Retinal pigment epithelial cell (primary cell): ENCODE measurements around the gene NSFL1C.

Experiments
- DNase-seq: peaks from one replicate; pipeline ENCODE4 v3.0.0-alpha.2; 2010; ENCODE audit warnings: low read depth
- H3K4me3 ChIP-seq: 2 replicates; pipeline ENCODE4 v1.5.1; 2011; ENCODE audit warnings: mild to moderate bottlenecking, low read length, control low read depth, moderate library complexity
- TF ChIP-seq, protein P1 (sequence below): conservative IDR thresholded peaks from 2 replicates; pipeline ENCODE4 v1.5.1; 2011; ENCODE audit warnings: low read depth, low read length, control low read depth, inconsistent platforms

NSFL1C gene

DNA sequence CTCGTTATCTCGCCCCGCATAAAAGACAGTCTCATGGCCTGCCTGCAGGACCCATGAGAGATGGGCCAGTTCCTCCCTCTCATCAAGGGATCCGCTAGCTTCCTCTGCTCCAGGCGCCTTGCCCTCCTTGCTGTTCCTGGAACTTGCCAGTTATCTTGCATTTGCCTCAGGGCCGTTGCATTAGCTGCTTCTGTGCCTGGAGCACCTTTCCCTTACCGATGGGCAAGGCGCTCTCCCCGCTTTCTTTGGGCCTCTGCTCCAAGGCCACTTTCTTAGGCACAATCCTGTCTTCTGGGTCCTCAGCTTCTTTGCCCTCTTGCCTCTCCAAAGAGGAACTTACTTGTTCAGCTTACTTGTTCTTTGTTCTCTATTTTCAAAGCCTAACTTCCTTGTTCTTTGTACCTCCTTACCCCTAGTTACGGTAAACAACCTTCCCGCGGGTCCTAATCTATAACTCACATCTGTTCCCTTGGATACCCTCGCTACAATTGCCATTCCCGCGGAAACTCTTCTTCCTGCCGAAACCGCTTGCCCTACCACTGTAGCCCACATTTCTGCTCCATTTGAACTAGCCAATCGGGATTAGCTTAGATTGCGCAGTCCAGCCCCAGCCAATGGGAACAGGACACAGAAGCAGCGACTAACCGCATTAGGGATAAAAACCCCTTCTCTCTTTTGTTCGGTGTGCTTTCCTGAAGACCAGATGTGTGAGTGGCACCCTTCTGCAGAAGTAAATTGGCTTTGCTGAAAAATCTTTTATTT, 887 bp upstream of the NSFL1C start:
- DNase-seq: no peak
- TF ChIP-seq, protein P1, sequence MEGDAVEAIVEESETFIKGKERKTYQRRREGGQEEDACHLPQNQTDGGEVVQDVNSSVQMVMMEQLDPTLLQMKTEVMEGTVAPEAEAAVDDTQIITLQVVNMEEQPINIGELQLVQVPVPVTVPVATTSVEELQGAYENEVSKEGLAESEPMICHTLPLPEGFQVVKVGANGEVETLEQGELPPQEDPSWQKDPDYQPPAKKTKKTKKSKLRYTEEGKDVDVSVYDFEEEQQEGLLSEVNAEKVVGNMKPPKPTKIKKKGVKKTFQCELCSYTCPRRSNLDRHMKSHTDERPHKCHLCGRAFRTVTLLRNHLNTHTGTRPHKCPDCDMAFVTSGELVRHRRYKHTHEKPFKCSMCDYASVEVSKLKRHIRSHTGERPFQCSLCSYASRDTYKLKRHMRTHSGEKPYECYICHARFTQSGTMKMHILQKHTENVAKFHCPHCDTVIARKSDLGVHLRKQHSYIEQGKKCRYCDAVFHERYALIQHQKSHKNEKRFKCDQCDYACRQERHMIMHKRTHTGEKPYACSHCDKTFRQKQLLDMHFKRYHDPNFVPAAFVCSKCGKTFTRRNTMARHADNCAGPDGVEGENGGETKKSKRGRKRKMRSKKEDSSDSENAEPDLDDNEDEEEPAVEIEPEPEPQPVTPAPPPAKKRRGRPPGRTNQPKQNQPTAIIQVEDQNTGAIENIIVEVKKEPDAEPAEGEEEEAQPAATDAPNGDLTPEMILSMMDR: no peak
- H3K4me3 ChIP-seq: no peak overlapping the region

GRCh38 chr20:1467082-1467354, 369 bp upstream of the NSFL1C start:
- no peak for DNase-seq
- peak overlapping the region; percentile 11 for H3K4me3 ChIP-seq
- TF ChIP-seq, protein P1: no peak

DNA sequence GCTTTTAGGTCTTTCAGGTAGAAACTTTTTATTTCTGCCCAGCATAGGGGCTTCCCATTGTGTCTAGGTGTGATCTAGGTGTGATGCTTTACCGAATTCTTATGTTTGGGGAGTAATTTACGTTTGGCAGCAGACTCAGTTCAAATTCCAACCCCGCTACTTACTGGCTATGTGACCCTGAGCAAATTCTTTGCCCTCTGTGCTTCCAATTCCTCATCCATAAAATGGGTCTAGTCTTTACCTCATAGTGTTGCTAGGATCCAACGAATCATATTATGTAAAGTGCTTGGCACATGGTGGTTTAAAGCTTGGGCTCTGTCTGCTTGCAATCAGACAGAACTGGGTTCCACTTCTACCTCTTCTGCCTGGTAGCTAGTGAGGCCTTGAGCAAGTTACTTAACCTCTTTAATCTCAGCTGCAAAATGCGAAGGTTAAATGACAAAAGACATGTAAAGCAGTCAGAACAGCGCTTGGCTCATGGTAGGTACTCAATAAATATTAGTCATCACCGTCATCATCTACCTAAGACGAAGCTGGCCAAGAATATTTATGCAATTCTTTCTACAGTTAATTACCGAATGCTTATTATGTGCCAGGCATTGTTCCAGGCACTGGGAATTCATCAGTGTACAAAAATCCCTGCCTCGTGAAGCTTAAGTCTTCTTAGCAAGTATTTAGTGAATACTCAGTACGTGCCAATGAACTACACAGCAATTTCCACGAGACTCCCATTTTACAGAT, 1.0 kb downstream of the NSFL1C start:
- TF ChIP-seq, protein P1: no peak
- peak overlapping the region; percentile 78 for H3K4me3 ChIP-seq
- DNase-seq: peak; percentile 84

- no peak overlapping the region for H3K4me3 ChIP-seq
- TF ChIP-seq, protein P1: no peak
- DNase-seq: no peak
These were observed 2.6 kb downstream of the NSFL1C start for GRCh38 chr20:1463971-1464570.

DNA sequence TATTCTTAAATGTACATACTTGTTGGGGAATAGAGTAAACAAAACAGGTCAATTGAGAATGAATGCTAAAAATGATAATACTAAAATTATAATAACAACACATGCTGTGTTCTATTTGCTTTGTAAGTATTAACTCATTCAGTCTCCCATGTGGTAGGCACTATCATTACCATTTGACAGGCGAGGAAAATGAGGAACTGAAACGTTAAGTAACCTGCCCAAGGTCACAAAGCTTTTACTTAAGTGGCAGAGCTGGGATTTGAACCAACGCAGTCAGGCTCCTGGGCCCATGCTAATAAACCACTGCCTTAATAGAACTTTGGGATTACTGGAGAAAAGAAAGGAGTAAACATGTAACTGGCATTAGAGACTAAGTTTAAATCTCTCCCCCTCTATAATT, 3.8 kb downstream of the NSFL1C start:
- no peak overlapping the region for H3K4me3 ChIP-seq
- no peak for DNase-seq
- TF ChIP-seq, protein P1: no peak

DNA sequence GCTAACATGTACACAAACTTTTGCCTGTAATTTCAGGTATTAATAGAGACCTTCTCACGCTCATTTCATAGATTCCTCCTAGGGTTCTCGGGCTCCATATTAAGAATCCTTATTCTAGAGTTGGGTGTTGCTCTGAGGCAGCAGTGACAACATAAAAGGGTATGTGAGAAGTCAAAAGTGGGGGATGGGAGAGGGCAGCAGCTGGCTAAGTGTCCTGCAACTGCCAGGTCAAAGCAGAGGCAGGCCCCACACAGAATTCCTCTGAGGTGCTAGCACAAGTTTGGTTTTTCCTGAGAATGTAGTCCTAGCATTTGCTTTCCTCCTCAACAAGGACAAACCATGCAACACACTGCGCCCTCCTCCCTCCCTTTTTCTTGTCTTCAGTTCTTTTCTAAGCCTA, 4.6 kb downstream of the NSFL1C start:
- no peak overlapping the region for H3K4me3 ChIP-seq
- no peak for DNase-seq
- TF ChIP-seq, protein P1: no peak
